ENCODE measurements around the gene NAA10.

DNA sequence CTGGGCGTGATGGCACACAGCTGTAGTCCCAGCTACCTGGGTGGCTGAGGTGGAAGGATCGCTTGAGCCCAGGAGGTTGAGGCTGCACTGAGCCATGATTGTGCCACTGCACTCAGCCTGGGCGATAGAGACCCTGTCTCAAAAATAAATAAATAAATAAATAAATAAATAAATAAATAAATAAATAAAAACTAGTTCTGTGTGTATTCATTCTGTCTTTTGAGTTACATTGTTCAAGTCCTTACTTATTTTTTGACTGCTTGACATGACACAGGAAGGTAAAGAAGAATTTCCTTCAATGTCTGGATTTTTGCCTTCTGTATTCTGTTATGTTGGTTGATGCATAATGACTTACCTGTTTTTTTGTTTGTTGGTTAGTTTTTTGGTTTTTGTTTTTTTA lies 2.2 kb upstream of the NAA10 start:
- TF ChIP-seq, protein P1, sequence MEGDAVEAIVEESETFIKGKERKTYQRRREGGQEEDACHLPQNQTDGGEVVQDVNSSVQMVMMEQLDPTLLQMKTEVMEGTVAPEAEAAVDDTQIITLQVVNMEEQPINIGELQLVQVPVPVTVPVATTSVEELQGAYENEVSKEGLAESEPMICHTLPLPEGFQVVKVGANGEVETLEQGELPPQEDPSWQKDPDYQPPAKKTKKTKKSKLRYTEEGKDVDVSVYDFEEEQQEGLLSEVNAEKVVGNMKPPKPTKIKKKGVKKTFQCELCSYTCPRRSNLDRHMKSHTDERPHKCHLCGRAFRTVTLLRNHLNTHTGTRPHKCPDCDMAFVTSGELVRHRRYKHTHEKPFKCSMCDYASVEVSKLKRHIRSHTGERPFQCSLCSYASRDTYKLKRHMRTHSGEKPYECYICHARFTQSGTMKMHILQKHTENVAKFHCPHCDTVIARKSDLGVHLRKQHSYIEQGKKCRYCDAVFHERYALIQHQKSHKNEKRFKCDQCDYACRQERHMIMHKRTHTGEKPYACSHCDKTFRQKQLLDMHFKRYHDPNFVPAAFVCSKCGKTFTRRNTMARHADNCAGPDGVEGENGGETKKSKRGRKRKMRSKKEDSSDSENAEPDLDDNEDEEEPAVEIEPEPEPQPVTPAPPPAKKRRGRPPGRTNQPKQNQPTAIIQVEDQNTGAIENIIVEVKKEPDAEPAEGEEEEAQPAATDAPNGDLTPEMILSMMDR (tag by site-specific recombination; IDR thresholded peaks at IDR 0.05): no peak
- TF ChIP-seq, protein P2, sequence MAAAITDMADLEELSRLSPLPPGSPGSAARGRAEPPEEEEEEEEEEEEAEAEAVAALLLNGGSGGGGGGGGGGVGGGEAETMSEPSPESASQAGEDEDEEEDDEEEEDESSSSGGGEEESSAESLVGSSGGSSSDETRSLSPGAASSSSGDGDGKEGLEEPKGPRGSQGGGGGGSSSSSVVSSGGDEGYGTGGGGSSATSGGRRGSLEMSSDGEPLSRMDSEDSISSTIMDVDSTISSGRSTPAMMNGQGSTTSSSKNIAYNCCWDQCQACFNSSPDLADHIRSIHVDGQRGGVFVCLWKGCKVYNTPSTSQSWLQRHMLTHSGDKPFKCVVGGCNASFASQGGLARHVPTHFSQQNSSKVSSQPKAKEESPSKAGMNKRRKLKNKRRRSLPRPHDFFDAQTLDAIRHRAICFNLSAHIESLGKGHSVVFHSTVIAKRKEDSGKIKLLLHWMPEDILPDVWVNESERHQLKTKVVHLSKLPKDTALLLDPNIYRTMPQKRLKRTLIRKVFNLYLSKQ (tag by site-specific recombination; IDR thresholded peaks at IDR 0.05; ENCODE audit: borderline replicate concordance): 0 out of 2 replicates have a peak, but pooled peaks have one; percentile 67
- TF ChIP-seq OSR2 (tag by site-specific recombination; IDR thresholded peaks at IDR 0.05) (no peak), ZNF146 (tag by site-specific recombination; IDR thresholded peaks at IDR 0.05) (no peak; the same call in 1 of the 2 replicates), ZNF274 (IDR thresholded peaks at IDR 0.05; ENCODE audit: low read length) (no peak), ZNF274 (tag by site-specific recombination; IDR thresholded peaks at IDR 0.05; ENCODE audit: borderline replicate concordance) (no peak), ZNF600 (tag by site-specific recombination; IDR thresholded peaks at IDR 0.05) (no peak), ZNF311 (tag by site-specific recombination; IDR thresholded peaks at IDR 0.05; ENCODE audit: borderline replicate concordance) (no peak)
- TF ChIP-seq, protein P3, sequence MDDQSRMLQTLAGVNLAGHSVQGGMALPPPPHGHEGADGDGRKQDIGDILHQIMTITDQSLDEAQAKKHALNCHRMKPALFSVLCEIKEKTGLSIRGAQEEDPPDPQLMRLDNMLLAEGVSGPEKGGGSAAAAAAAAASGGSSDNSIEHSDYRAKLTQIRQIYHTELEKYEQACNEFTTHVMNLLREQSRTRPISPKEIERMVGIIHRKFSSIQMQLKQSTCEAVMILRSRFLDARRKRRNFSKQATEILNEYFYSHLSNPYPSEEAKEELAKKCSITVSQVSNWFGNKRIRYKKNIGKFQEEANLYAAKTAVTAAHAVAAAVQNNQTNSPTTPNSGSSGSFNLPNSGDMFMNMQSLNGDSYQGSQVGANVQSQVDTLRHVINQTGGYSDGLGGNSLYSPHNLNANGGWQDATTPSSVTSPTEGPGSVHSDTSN (CRISPR knock-in tag; IDR thresholded peaks at IDR 0.05): no peak
- TF ChIP-seq, protein P4, sequence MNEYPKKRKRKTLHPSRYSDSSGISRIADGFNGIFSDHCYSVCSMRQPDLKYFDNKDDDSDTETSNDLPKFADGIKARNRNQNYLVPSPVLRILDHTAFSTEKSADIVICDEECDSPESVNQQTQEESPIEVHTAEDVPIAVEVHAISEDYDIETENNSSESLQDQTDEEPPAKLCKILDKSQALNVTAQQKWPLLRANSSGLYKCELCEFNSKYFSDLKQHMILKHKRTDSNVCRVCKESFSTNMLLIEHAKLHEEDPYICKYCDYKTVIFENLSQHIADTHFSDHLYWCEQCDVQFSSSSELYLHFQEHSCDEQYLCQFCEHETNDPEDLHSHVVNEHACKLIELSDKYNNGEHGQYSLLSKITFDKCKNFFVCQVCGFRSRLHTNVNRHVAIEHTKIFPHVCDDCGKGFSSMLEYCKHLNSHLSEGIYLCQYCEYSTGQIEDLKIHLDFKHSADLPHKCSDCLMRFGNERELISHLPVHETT (tag by site-specific recombination; IDR thresholded peaks at IDR 0.05): peak; percentile 48; the same call in 1 of the 2 replicates
- TF ChIP-seq, protein P5, sequence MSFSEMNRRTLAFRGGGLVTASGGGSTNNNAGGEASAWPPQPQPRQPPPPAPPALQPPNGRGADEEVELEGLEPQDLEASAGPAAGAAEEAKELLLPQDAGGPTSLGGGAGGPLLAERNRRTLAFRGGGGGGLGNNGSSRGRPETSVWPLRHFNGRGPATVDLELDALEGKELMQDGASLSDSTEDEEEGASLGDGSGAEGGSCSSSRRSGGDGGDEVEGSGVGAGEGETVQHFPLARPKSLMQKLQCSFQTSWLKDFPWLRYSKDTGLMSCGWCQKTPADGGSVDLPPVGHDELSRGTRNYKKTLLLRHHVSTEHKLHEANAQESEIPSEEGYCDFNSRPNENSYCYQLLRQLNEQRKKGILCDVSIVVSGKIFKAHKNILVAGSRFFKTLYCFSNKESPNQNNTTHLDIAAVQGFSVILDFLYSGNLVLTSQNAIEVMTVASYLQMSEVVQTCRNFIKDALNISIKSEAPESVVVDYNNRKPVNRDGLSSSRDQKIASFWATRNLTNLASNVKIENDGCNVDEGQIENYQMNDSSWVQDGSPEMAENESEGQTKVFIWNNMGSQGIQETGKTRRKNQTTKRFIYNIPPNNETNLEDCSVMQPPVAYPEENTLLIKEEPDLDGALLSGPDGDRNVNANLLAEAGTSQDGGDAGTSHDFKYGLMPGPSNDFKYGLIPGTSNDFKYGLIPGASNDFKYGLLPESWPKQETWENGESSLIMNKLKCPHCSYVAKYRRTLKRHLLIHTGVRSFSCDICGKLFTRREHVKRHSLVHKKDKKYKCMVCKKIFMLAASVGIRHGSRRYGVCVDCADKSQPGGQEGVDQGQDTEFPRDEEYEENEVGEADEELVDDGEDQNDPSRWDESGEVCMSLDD (tag by site-specific recombination; IDR thresholded peaks at IDR 0.05): no peak
